HEK293 (cell line): ENCODE data around the gene JAML.
A peak's percentile ranks its signal among the peaks of the same experiment; 100 is the strongest.

Source experiments
- CTCF ChIA-PET: fragments of 350-600 bp; formaldehyde crosslinking; extraction: SDS; loops from one replicate; lab custom pipeline; 2021; ENCODE audit warnings: antibody characterized with exemption; lab: Yijun Ruan, JAX
- POLR2A ChIA-PET: fragments of 300-600 bp; formaldehyde crosslinking; extraction: SDS; loops from one replicate; lab custom pipeline; 2020; ENCODE audit warnings: antibody characterized with exemption, inconsistent platforms; lab: Yijun Ruan, JAX
- H3K27ac ChIP-seq: fragments of 200-500 bp; sonication (Bioruptor generic); 2 replicates; pipeline ENCODE4 v1.5.1; 2014; ENCODE audit warnings: low read depth, low read length, control low read depth, inconsistent platforms; ENCODE audit errors: extremely low read depth
- H3K36me3 ChIP-seq, 2 experiments: fragments of 200-500 bp in 1 of 2; sonication (Bioruptor generic) in 1 of 2; 1 replicate in 1 of 2; 2 replicates in 1 of 2; pipeline ENCODE4 v1.5.1; 2014 to 2017; ENCODE audit warnings: inconsistent platforms in 2 of 2, low read length in 2 of 2; ENCODE audit not compliant: control insufficient read depth in 2 of 2, insufficient read depth in 1 of 2
- H3K4me1 ChIP-seq: fragments of 200-500 bp; sonication (Bioruptor generic); 2 replicates; pipeline ENCODE4 v1.5.1; 2014; ENCODE audit warnings: mild to moderate bottlenecking, low read length, inconsistent platforms; ENCODE audit not compliant: control insufficient read depth, insufficient read depth
- H3K4me3 ChIP-seq: 2 replicates; pipeline ENCODE4 v1.5.1; 2011; ENCODE audit warnings: low read depth, mild to moderate bottlenecking, control low read depth, low read length, moderate library complexity
- H3K9me3 ChIP-seq: fragments of 200-500 bp; sonication (Bioruptor generic); 2 replicates; pipeline ENCODE4 v1.5.1; 2014; ENCODE audit warnings: low read depth, low read length, inconsistent platforms; ENCODE audit not compliant: control insufficient read depth, insufficient read depth
- OSR2 ChIP-seq: fragments of 450-650 bp; formaldehyde crosslinking; IDR thresholded peaks from 2 replicates; pipeline ENCODE4 v1.5.1; 2016; ENCODE audit warnings: missing biosample characterization, missing genetic modification characterization
- WT1 ChIP-seq: fragments of 450-650 bp; formaldehyde crosslinking; IDR thresholded peaks from 2 replicates; pipeline ENCODE4 v1.5.1; 2016; ENCODE audit warnings: missing biosample characterization, missing genetic modification characterization
- ZBTB10 ChIP-seq: fragments of 450-650 bp; formaldehyde crosslinking; IDR thresholded peaks from 2 replicates; pipeline ENCODE4 v1.5.1; 2016; ENCODE audit warnings: missing biosample characterization, missing genetic modification characterization
- ZNF132 ChIP-seq: fragments of 450-650 bp; formaldehyde crosslinking; IDR thresholded peaks from 2 replicates; pipeline ENCODE4 v1.5.1; 2017; ENCODE audit warnings: missing biosample characterization, missing genetic modification characterization, borderline replicate concordance
- ZNF138 ChIP-seq: fragments of 450-650 bp; formaldehyde crosslinking; IDR thresholded peaks from 2 replicates; pipeline ENCODE4 v1.5.1; 2016; ENCODE audit warnings: missing biosample characterization, missing genetic modification characterization, borderline replicate concordance
- ZNF146 ChIP-seq: fragments of 450-650 bp; formaldehyde crosslinking; IDR thresholded peaks from 2 replicates; pipeline ENCODE4 v1.5.1; 2016; ENCODE audit warnings: missing biosample characterization, missing genetic modification characterization
- ZNF16 ChIP-seq: fragments of 450-650 bp; formaldehyde crosslinking; IDR thresholded peaks from 2 replicates; pipeline ENCODE4 v1.5.1; 2016; ENCODE audit warnings: low read depth, missing biosample characterization, missing genetic modification characterization
- ZNF169 ChIP-seq: fragments of 450-650 bp; formaldehyde crosslinking; IDR thresholded peaks from 2 replicates; pipeline ENCODE4 v1.5.1; 2016; ENCODE audit warnings: missing biosample characterization, missing genetic modification characterization
- ZNF48 ChIP-seq: fragments of 450-650 bp; formaldehyde crosslinking; IDR thresholded peaks from 2 replicates; pipeline ENCODE4 v1.5.1; 2016; ENCODE audit warnings: missing biosample characterization, missing genetic modification characterization
- ZNF488 ChIP-seq: fragments of 450-650 bp; formaldehyde crosslinking; IDR thresholded peaks from 2 replicates; pipeline ENCODE4 v1.5.1; 2016; ENCODE audit warnings: missing biosample characterization, missing genetic modification characterization
- ZNF514 ChIP-seq: fragments of 450-650 bp; formaldehyde crosslinking; IDR thresholded peaks from 2 replicates; pipeline ENCODE4 v1.5.1; 2016; ENCODE audit warnings: missing biosample characterization, missing genetic modification characterization
- ZNF518A ChIP-seq: fragments of 450-650 bp; formaldehyde crosslinking; conservative IDR thresholded peaks from 2 replicates; pipeline ENCODE4 v1.5.1; 2016; ENCODE audit warnings: low read depth, missing biosample characterization, missing genetic modification characterization
- ZNF555 ChIP-seq: fragments of 450-650 bp; formaldehyde crosslinking; conservative IDR thresholded peaks from 2 replicates; pipeline ENCODE4 v1.5.1; 2017; ENCODE audit warnings: missing biosample characterization, mild to moderate bottlenecking, missing genetic modification characterization, inconsistent platforms
- ZNF596 ChIP-seq: fragments of 450-650 bp; IDR thresholded peaks from 2 replicates; pipeline ENCODE4 v1.5.0; 2018; ENCODE audit warnings: missing biosample characterization, mild to moderate bottlenecking, missing genetic modification characterization, moderate library complexity
- ZNF623 ChIP-seq: fragments of 450-650 bp; formaldehyde crosslinking; IDR thresholded peaks from 2 replicates; pipeline ENCODE4 v1.5.1; 2016; ENCODE audit warnings: missing biosample characterization, missing genetic modification characterization
- ZNF639 ChIP-seq: fragments of 450-650 bp; formaldehyde crosslinking; IDR thresholded peaks from 2 replicates; pipeline ENCODE4 v1.5.1; 2016; ENCODE audit warnings: missing biosample characterization, missing genetic modification characterization
- ZNF645 ChIP-seq: fragments of 450-650 bp; formaldehyde crosslinking; IDR thresholded peaks from 2 replicates; pipeline ENCODE4; 2016; ENCODE audit warnings: missing biosample characterization, missing genetic modification characterization
- ZNF654 ChIP-seq: fragments of 450-650 bp; formaldehyde crosslinking; IDR thresholded peaks from 2 replicates; pipeline ENCODE4 v1.5.1; 2016; ENCODE audit warnings: low read depth, missing biosample characterization, missing genetic modification characterization
- ZNF747 ChIP-seq: fragments of 450-650 bp; formaldehyde crosslinking; IDR thresholded peaks from 2 replicates; pipeline ENCODE4 v1.5.1; 2016; ENCODE audit warnings: missing biosample characterization, missing genetic modification characterization
- ZNF777 ChIP-seq: fragments of 450-650 bp; formaldehyde crosslinking; IDR thresholded peaks from 2 replicates; pipeline ENCODE4 v1.5.1; 2017; ENCODE audit warnings: missing biosample characterization, missing genetic modification characterization, borderline replicate concordance

The JAML gene

GRCh38 chr11:118260353-118260752 is 35.5 kb upstream of the JAML start (continued):
- no peak for TF ChIP-seq ZBTB10 (tag by site-specific recombination)
- TF ChIP-seq ZNF16 (tag by site-specific recombination): no peak
- TF ChIP-seq ZNF654 (tag by site-specific recombination): no peak
- TF ChIP-seq ZNF747 (tag by site-specific recombination): no peak
- TF ChIP-seq ZNF132 (tag by site-specific recombination): no peak
- TF ChIP-seq OSR2 (tag by site-specific recombination): no peak
- TF ChIP-seq ZNF138 (tag by site-specific recombination): no peak
- no peak for TF ChIP-seq ZNF488 (tag by site-specific recombination)
- no peak for TF ChIP-seq ZNF48
- TF ChIP-seq ZNF169 (tag by site-specific recombination): no peak

DNA sequence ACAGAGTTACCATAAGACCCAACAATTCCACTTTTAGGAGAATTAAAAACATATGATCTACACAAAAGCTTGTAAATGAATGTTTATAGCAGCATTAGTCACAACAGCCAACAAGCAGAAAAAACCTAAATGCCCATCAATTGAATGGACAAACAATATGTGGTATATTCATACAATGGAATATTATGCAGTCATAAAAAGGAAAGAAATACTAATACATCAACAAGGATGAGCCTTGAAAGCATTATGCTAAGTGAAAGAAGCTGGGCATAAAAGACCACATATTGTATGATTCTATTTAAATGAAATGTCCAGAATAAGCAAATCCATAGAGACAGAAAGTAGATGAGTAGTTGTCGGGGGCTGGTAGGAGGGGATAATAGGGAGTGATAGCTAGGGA is 34.3 kb upstream of the JAML start:
- CTCF ChIA-PET: interaction anchor here (0.6 to 1.2 kb wide), 4 partner anchors 15 to 158 kb away, joined by 3 to 5 read pairs (median 3); no protein-coding TSS in a partner anchor
- no peaks in the 10 kb centered on the region for H3K9me3 ChIP-seq
- TF ChIP-seq ZNF639 (tag by site-specific recombination) (no peak), ZNF146 (tag by site-specific recombination) (peak; percentile 90)
- TF ChIP-seq, all 188 proteins: peak for 1
- Histone ChIP-seq H3K36me3 (no peaks in the 10 kb centered on the region), H3K4me1 (no peaks in the 10 kb centered on the region), H3K4me3 (no peak overlapping the region), H3K27ac (no peak overlapping the region)
- POLR2A ChIA-PET: no interaction called here

- no peak overlapping the region for H3K27ac ChIP-seq
- CTCF ChIA-PET: no interaction called here
- POLR2A ChIA-PET: no interaction called here
- H3K4me3 ChIP-seq: no peak overlapping the region
- H3K4me1 ChIP-seq: no peaks in the 10 kb centered on the region
- no peaks in the 10 kb centered on the region for H3K9me3 ChIP-seq
- H3K36me3 ChIP-seq: no peaks in the 10 kb centered on the region
- TF ChIP-seq ZNF596: no peak
- TF ChIP-seq ZNF623: no peak
- no peak for TF ChIP-seq WT1 (tag by site-specific recombination)
- TF ChIP-seq ZNF645: no peak
- TF ChIP-seq ZNF514: no peak
- no peak for TF ChIP-seq ZNF518A (tag by site-specific recombination)
- TF ChIP-seq ZNF777: no peak
- TF ChIP-seq ZNF555 (tag by site-specific recombination): no peak
Observed at GRCh38 chr11:118258410-118258809, 33.6 kb upstream of the JAML start.
